ENCODE data around the gene ETV3. TPM values are rescaled to one million over a fixed set of nuclear protein-coding genes. Genes with fewer than 3 reads are reported as not detected.
A peak's percentile ranks its signal among the peaks of the same experiment; 100 is the strongest.

The ETV3 gene
- total RNA-seq, 2 donors from 2014 or later = 26.9 to 40.6 TPM

- TF ChIP-seq, protein P1, sequence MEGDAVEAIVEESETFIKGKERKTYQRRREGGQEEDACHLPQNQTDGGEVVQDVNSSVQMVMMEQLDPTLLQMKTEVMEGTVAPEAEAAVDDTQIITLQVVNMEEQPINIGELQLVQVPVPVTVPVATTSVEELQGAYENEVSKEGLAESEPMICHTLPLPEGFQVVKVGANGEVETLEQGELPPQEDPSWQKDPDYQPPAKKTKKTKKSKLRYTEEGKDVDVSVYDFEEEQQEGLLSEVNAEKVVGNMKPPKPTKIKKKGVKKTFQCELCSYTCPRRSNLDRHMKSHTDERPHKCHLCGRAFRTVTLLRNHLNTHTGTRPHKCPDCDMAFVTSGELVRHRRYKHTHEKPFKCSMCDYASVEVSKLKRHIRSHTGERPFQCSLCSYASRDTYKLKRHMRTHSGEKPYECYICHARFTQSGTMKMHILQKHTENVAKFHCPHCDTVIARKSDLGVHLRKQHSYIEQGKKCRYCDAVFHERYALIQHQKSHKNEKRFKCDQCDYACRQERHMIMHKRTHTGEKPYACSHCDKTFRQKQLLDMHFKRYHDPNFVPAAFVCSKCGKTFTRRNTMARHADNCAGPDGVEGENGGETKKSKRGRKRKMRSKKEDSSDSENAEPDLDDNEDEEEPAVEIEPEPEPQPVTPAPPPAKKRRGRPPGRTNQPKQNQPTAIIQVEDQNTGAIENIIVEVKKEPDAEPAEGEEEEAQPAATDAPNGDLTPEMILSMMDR (conservative IDR thresholded peaks at IDR 0.05) = peak; percentile 74
- no peaks in the 10 kb centered on the region for H3K27me3 Mint-ChIP-seq (ENCODE audit: insufficient read depth)
- Histone ChIP-seq H3K27ac (ENCODE audit: low read depth, low read length) (no peak overlapping the region), H3K4me3 (ENCODE audit: low read length) (peak overlapping the region; percentile 97), H3K9me3 (ENCODE audit: control insufficient read depth, low read length) (no peaks in the 10 kb centered on the region), H3K9ac (ENCODE audit: extremely low read depth, low read length, poor library complexity, severe bottlenecking) (peak overlapping the region; percentile 88), H3K27me3 (ENCODE audit: control insufficient read depth, insufficient read depth, low read length, poor library complexity, severe bottlenecking) (no peaks in the 10 kb centered on the region), H3K4me1 (ENCODE audit: control insufficient read depth, insufficient read depth, low read length) (peaks cover 38% of the 10 kb centered on the region), H3K36me3 (ENCODE audit: control insufficient read depth, insufficient read depth, low read length) (peaks cover 46% of the 10 kb centered on the region)
- peaks cover 78% of the 10 kb centered on the region for H3K4me1 Mint-ChIP-seq
- H3K27ac Mint-ChIP-seq = peak overlapping the region; percentile 6
- peak overlapping the region; percentile 90 for H3K4me3 Mint-ChIP-seq
- no peaks in the 10 kb centered on the region for H3K9me3 Mint-ChIP-seq
- WGBS, 2 experiments (ENCODE audit: insufficient coverage in 1 of 2, insufficient read length in 1 of 2) = 66 to 91% methylated on average over 3 to 4 of the region's 4 CpGs
- H3K36me3 Mint-ChIP-seq (ENCODE audit: low read depth) = peaks cover 38% of the 10 kb centered on the region
- peak; percentile 69 for DNase-seq
Observed at GRCh38 chr1:157136133-157136532, 2.1 kb downstream of the ETV3 start.

- H3K9ac ChIP-seq (ENCODE audit: extremely low read depth, low read length, poor library complexity, severe bottlenecking) = no peak overlapping the region
- Mint-ChIP-seq H3K4me3 (peak overlapping the region; percentile 15), H3K36me3 (ENCODE audit: low read depth) (peaks cover 40% of the 10 kb centered on the region), H3K9me3 (no peaks in the 10 kb centered on the region), H3K4me1 (peaks cover 76% of the 10 kb centered on the region), H3K27ac (peak overlapping the region; percentile 6), H3K27me3 (ENCODE audit: insufficient read depth) (no peaks in the 10 kb centered on the region)
- H3K4me3 ChIP-seq (ENCODE audit: low read length) = peak overlapping the region; percentile 97
- DNase-seq = no peak
- H3K27ac ChIP-seq (ENCODE audit: low read depth, low read length) = no peak overlapping the region
- peaks cover 36% of the 10 kb centered on the region for H3K4me1 ChIP-seq (ENCODE audit: control insufficient read depth, insufficient read depth, low read length)
- TF ChIP-seq, protein P1 (conservative IDR thresholded peaks at IDR 0.05) = no peak
- H3K27me3 ChIP-seq (ENCODE audit: control insufficient read depth, insufficient read depth, low read length, poor library complexity, severe bottlenecking) = no peaks in the 10 kb centered on the region
- H3K36me3 ChIP-seq (ENCODE audit: control insufficient read depth, insufficient read depth, low read length) = peaks cover 51% of the 10 kb centered on the region
- no peaks in the 10 kb centered on the region for H3K9me3 ChIP-seq (ENCODE audit: control insufficient read depth, low read length)
- 80 to 90% methylated on average over 1 of the region's 1 CpG for WGBS, 2 experiments (ENCODE audit: insufficient coverage in 1 of 2, insufficient read length in 1 of 2)
Observed at GRCh38 chr1:157135646-157136045, 2.5 kb downstream of the ETV3 start.

DNA sequence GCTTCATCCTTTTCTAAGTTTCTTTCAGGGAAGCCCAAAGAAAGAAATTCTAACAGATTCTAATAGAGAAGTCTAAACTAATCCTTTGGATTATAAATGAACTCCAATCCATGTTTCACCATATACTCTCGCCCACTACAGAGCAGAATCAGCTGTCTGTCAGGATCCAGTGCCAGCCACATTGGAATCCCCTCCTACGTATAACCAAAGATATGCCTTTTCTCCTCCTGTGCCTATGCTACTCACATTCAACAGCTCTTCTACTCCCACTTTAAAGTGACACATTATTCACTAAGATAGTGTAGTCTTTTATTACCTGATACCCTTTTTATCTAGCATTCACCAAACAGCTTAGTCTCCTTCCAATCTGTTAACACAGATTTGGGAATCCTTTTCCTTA, 3.1 kb downstream of the ETV3 start:
- peak overlapping the region; percentile 15 for H3K4me3 ChIP-seq (ENCODE audit: low read length)
- peaks cover 56% of the 10 kb centered on the region for H3K36me3 ChIP-seq (ENCODE audit: control insufficient read depth, insufficient read depth, low read length)
- 96 to 100% methylated on average over 1 to 2 of the region's 2 CpGs for WGBS, 2 experiments (ENCODE audit: insufficient coverage in 1 of 2, insufficient read length in 1 of 2)
- TF ChIP-seq, protein P1 (conservative IDR thresholded peaks at IDR 0.05) = no peak
- H3K9me3 ChIP-seq (ENCODE audit: control insufficient read depth, low read length) = no peaks in the 10 kb centered on the region
- H3K4me3 Mint-ChIP-seq = no peak overlapping the region
- peaks cover 46% of the 10 kb centered on the region for H3K36me3 Mint-ChIP-seq (ENCODE audit: low read depth)
- no peaks in the 10 kb centered on the region for H3K27me3 ChIP-seq (ENCODE audit: control insufficient read depth, insufficient read depth, low read length, poor library complexity, severe bottlenecking)
- no peaks in the 10 kb centered on the region for H3K9me3 Mint-ChIP-seq
- H3K4me1 Mint-ChIP-seq = peaks cover 71% of the 10 kb centered on the region
- no peaks in the 10 kb centered on the region for H3K27me3 Mint-ChIP-seq (ENCODE audit: insufficient read depth)
- H3K9ac ChIP-seq (ENCODE audit: extremely low read depth, low read length, poor library complexity, severe bottlenecking) = no peak overlapping the region
- H3K4me1 ChIP-seq (ENCODE audit: control insufficient read depth, insufficient read depth, low read length) = peaks cover 39% of the 10 kb centered on the region
- H3K27ac ChIP-seq (ENCODE audit: low read depth, low read length) = no peak overlapping the region
- no peak for DNase-seq
- peak overlapping the region; percentile 6 for H3K27ac Mint-ChIP-seq
